HepG2 (cell line): ENCODE measurements around the gene AK8. TPM values are rescaled to one million over a fixed set of nuclear protein-coding genes. Genes with fewer than 3 reads are reported as not detected.

Experiments used
- ATAC-seq: fragments of 200-7000 bp; cut with Tn5 transposase; 3 replicates; pipeline ENCODE4 v1.9.1; 2020; ENCODE audit warnings: mild to moderate bottlenecking, moderate library complexity
- BruUV-seq: library from RNA; stranded (reverse); fragments of 400-500 nt; replicated peaks from 2 replicates; lab custom pipeline; 2021; lab: Mats Ljungman, UMichigan
- CTCF ChIA-PET: fragments of 300-600 bp; formaldehyde crosslinking; extraction: SDS; loops from one replicate; lab custom pipeline; 2021; ENCODE audit warnings: low total read pairs, inconsistent platforms, low intra/inter-chr PET ratio; lab: Yijun Ruan, JAX
- POLR2A ChIA-PET: fragments of 350-600 bp; sonication (Branson Sonifier 250); formaldehyde crosslinking; loops from one replicate; lab custom pipeline; 2020; ENCODE audit warnings: antibody characterized with exemption, inconsistent platforms; lab: Yijun Ruan, JAX
- DNase-seq: peaks from one replicate; pipeline ENCODE4 v3.0.0-alpha.2; 2015; ENCODE audit warnings: low spot score
- FAIRE-seq: peaks from 3 replicates; lab custom pipeline; 2011; peaks lifted over from hg19 to GRCh38; lab: Jason Lieb, UNC
- H2AFZ ChIP-seq: one replicate; pipeline ENCODE4 v1.6.1; 2011; ENCODE audit warnings: low read length, inconsistent platforms
- H3K27ac ChIP-seq: fragments of 300-600 bp; 3 replicates; pipeline ENCODE4 v1.8.0; 2011; ENCODE audit warnings: mixed run types, mild to moderate bottlenecking, mixed read lengths, low read length, inconsistent platforms; ENCODE audit not compliant: insufficient read depth; ENCODE audit errors: extremely low read length
- H3K27me3 ChIP-seq, 2 experiments: fragments of 200-600 bp in 1 of 2; 2 replicates in 1 of 2; 3 replicates in 1 of 2; pipeline versions ENCODE4 v1.6.0 to v1.8.0; 2011; ENCODE audit warnings: low read length in 2 of 2, mild to moderate bottlenecking in 2 of 2, moderate library complexity in 2 of 2, inconsistent platforms in 1 of 2; ENCODE audit not compliant: insufficient read depth in 2 of 2, control insufficient read depth in 1 of 2
- H3K36me3 ChIP-seq, 2 experiments: fragments of 200-600 bp in 1 of 2; replicated peaks in 1 of 2; 2 replicates in 1 of 2; 3 replicates in 1 of 2; pipeline versions ENCODE4 v1.5.1 to v1.8.0; 2011; ENCODE audit warnings: low read length in 2 of 2, inconsistent platforms in 1 of 2; ENCODE audit not compliant: insufficient read depth in 2 of 2, control insufficient read depth in 1 of 2
- H3K4me1 ChIP-seq: 2 replicates; pipeline ENCODE4 v1.5.1; 2012; ENCODE audit warnings: low read length, inconsistent platforms; ENCODE audit not compliant: insufficient read depth
- H3K4me2 ChIP-seq: 2 replicates; pipeline ENCODE4 v1.6.0; 2011; ENCODE audit warnings: low read depth, low read length, inconsistent platforms
- H3K4me3 ChIP-seq, 3 experiments: fragments of 200-600 bp in 1 of 3; sonication (generic), shearing (Covaris generic) in 1 of 3; replicated peaks in 1 of 3; 2 replicates each; pipeline ENCODE4 v1.5.1; 2011 to 2016; ENCODE audit warnings: low read length in 3 of 3, inconsistent platforms in 2 of 3, low read depth in 2 of 3, mild to moderate bottlenecking in 2 of 3, control low read depth in 1 of 3, mixed read lengths in 1 of 3; ENCODE audit not compliant: insufficient read depth in 1 of 3
- H3K79me2 ChIP-seq: one replicate; pipeline ENCODE4 v1.6.1; 2011; ENCODE audit warnings: low read length, inconsistent platforms; ENCODE audit not compliant: insufficient read depth
- H3K9ac ChIP-seq: 2 replicates; pipeline ENCODE4 v1.6.0; 2011; ENCODE audit warnings: mild to moderate bottlenecking, low read depth, low read length, inconsistent platforms; ENCODE audit not compliant: insufficient read depth
- H3K9me3 ChIP-seq: 2 replicates; pipeline ENCODE4 v1.5.1; 2012; ENCODE audit warnings: mild to moderate bottlenecking, low read length
- H4K20me1 ChIP-seq: 2 replicates; pipeline ENCODE4 v1.6.0; 2011; ENCODE audit warnings: inconsistent platforms, mild to moderate bottlenecking, low read length, moderate library complexity; ENCODE audit not compliant: insufficient read depth
- CBX5 ChIP-seq: sonication (generic); formaldehyde crosslinking; IDR thresholded peaks from 2 replicates; pipeline ENCODE4 v1.4.0; 2020; ENCODE audit warnings: missing genetic modification reagents, borderline replicate concordance
- GATAD2A ChIP-seq: IDR thresholded peaks from 2 replicates; pipeline ENCODE4 v1.6.1; 2016
- SNAPC2 ChIP-seq: sonication (generic); formaldehyde crosslinking; IDR thresholded peaks from 2 replicates; pipeline ENCODE4 v1.8.1; 2022; ENCODE audit warnings: mild to moderate bottlenecking, missing genetic modification reagents
- ZNF264 ChIP-seq: sonication (generic); formaldehyde crosslinking; IDR thresholded peaks from 2 replicates; pipeline ENCODE4 v1.4.0; 2020; ENCODE audit warnings: missing genetic modification reagents
- ZNF317 ChIP-seq: sonication (generic); formaldehyde crosslinking; IDR thresholded peaks from 2 replicates; pipeline ENCODE4 v1.5.0; 2020; ENCODE audit warnings: mild to moderate bottlenecking, missing genetic modification reagents
- ZNF33B ChIP-seq: sonication (generic); formaldehyde crosslinking; IDR thresholded peaks from 2 replicates; pipeline ENCODE4 v1.5.1; 2020; ENCODE audit warnings: mild to moderate bottlenecking, missing genetic modification reagents
- ZNF446 ChIP-seq: sonication (generic); formaldehyde crosslinking; IDR thresholded peaks from 2 replicates; pipeline ENCODE4 v1.5.0; 2020; ENCODE audit warnings: mild to moderate bottlenecking, missing genetic modification reagents
- ZNF496 ChIP-seq: sonication (generic); formaldehyde crosslinking; IDR thresholded peaks from 2 replicates; pipeline ENCODE4 v1.8.1; 2023; ENCODE audit warnings: mild to moderate bottlenecking, moderate library complexity, missing genetic modification reagents; ENCODE audit not compliant: insufficient replicate concordance
- WGBS: methylation state at CpG from one replicate; pipeline ENCODE4 v1.1.6; 2017; ENCODE audit warnings: low lambda C conversion rate; 5-methylcytosine and 5-hydroxymethylcytosine counted together
- in situ Hi-C: cut with HindIII; loops from 2 replicates; pipeline ENCODE4 v1.10.0; 2017; ENCODE audit warnings: low pct_unique_long_range_greater_than_20kb; ENCODE audit not compliant: extremely low pct_ligation_motif_present
- intact Hi-C: fragments of 100-400 bp; cut with micrococcal nuclease; formaldehyde crosslinking; loops from one replicate; pipeline ENCODE4 v1.10.0; 2022; ENCODE audit not compliant: unreplicated experiment
- polyA plus RNA-seq, 8 experiments: library from polyadenylated mRNA; depleted of rRNA in 3 of 8; stranded (reverse) in 7 of 8; unstranded in 1 of 8; fragments of >200 nt; fragmentation: Illumina TruSeq in 4 of 8; extraction: Trizol in 4 of 8; gene quantifications; 2 replicates each; pipeline versions ENCODE4 v1.2.1 to v1.2.3, GENCODE V29; 2011 to 2016; ENCODE audit warnings: low read depth in 4 of 8, missing spikeins in 1 of 8, mixed read lengths in 1 of 8; ENCODE audit not compliant: insufficient read depth in 1 of 8
- total RNA-seq, 5 experiments: library from RNA; depleted of rRNA; stranded (reverse); fragments of >200 nt; fragmentation: Illumina TruSeq; extraction: Trizol; gene quantifications; 2 replicates each; pipeline ENCODE4 v1.2.3, GENCODE V29; 2016; ENCODE audit warnings: low read depth in 1 of 5
- TF ChIP-seq, protein P1 (sequence below): fragments of 450-650 bp; IDR thresholded peaks from 2 replicates; pipeline ENCODE4 v1.6.1; 2017; ENCODE audit warnings: mild to moderate bottlenecking
- TF ChIP-seq, protein P2 (sequence below): sonication (generic); formaldehyde crosslinking; IDR thresholded peaks from 2 replicates; pipeline ENCODE4 v1.5.1; 2020; ENCODE audit warnings: missing genetic modification reagents, mild to moderate bottlenecking, borderline replicate concordance

Gene AK8
- total and polyA plus RNA-seq, 2 of the 13 experiments (the other 11 are each of a cell fraction or from before 2014, with no cell fraction given) = 0.11 TPM; not detected in 1

DNA sequence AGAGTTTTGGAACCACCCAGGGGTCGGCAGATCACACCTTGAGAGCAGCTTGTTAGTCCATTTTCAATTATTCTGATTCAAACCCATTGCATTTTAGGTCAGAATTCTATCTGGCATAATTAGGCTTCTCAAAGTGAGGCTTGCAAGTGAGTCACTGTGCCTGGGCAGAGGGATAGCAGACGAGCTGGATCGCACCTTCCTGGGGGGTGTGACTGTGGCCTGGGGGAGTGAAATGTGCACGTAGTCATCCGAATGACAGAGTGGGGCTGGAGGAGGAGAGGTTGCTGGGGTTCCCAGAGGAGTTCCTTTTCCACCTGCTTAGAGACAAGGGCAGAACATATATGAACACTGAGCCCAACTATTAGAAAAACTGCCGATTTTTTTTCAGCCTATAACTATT lies 32.3 kb upstream of the AK8 start:
- no TSS peak for BruUV-seq
- ATAC-seq = no peak
- CTCF ChIA-PET = no interaction called here
- no peak for FAIRE-seq
- no peak for TF ChIP-seq CBX5 (CRISPR knock-in tag)
- no peak for TF ChIP-seq ZNF317 (CRISPR knock-in tag)
- no peak for TF ChIP-seq GATAD2A (CRISPR knock-in tag)
- TF ChIP-seq ZNF33B (CRISPR knock-in tag) = no peak
- TF ChIP-seq ZNF264 (CRISPR knock-in tag) = no peak
- TF ChIP-seq SNAPC2 = no peak
- TF ChIP-seq, protein P1, sequence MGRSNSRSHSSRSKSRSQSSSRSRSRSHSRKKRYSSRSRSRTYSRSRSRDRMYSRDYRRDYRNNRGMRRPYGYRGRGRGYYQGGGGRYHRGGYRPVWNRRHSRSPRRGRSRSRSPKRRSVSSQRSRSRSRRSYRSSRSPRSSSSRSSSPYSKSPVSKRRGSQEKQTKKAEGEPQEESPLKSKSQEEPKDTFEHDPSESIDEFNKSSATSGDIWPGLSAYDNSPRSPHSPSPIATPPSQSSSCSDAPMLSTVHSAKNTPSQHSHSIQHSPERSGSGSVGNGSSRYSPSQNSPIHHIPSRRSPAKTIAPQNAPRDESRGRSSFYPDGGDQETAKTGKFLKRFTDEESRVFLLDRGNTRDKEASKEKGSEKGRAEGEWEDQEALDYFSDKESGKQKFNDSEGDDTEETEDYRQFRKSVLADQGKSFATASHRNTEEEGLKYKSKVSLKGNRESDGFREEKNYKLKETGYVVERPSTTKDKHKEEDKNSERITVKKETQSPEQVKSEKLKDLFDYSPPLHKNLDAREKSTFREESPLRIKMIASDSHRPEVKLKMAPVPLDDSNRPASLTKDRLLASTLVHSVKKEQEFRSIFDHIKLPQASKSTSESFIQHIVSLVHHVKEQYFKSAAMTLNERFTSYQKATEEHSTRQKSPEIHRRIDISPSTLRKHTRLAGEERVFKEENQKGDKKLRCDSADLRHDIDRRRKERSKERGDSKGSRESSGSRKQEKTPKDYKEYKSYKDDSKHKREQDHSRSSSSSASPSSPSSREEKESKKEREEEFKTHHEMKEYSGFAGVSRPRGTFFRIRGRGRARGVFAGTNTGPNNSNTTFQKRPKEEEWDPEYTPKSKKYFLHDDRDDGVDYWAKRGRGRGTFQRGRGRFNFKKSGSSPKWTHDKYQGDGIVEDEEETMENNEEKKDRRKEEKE = no peak
- TF ChIP-seq, protein P2, sequence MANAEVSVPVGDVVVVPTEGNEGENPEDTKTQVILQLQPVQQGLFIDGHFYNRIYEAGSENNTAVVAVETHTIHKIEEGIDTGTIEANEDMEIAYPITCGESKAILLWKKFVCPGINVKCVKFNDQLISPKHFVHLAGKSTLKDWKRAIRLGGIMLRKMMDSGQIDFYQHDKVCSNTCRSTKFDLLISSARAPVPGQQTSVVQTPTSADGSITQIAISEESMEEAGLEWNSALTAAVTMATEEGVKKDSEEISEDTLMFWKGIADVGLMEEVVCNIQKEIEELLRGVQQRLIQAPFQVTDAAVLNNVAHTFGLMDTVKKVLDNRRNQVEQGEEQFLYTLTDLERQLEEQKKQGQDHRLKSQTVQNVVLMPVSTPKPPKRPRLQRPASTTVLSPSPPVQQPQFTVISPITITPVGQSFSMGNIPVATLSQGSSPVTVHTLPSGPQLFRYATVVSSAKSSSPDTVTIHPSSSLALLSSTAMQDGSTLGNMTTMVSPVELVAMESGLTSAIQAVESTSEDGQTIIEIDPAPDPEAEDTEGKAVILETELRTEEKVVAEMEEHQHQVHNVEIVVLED (CRISPR knock-in tag) = no peak
- TF ChIP-seq ZNF496 (CRISPR knock-in tag) = no peak
- TF ChIP-seq ZNF446 = no peak
- TF ChIP-seq, all 625 proteins: peak for 0
- in situ Hi-C loops (no loop called here), intact Hi-C loops (no loop called here)
- WGBS = 96% methylated on average over 6 of the region's 6 CpGs
- H3K36me3 ChIP-seq = peaks cover 9 to 46% of the 10 kb centered on the region in 2 experiments
- no peak for DNase-seq
- H2AFZ ChIP-seq = no peak overlapping the region
- no peak overlapping the region for H3K9ac ChIP-seq
- H3K4me2 ChIP-seq = no peak overlapping the region
- H3K27ac ChIP-seq = no peak overlapping the region
- H4K20me1 ChIP-seq = 0 out of 2 replicates have a peak, but pooled peaks cover 4% of the 10 kb centered on the region
- no peaks in the 10 kb centered on the region for H3K27me3 ChIP-seq
- H3K4me1 ChIP-seq = no peaks in the 10 kb centered on the region
- H3K4me3 ChIP-seq = no peak overlapping the region
- H3K79me2 ChIP-seq = no peaks in the 10 kb centered on the region
- no peaks in the 10 kb centered on the region for H3K9me3 ChIP-seq
- POLR2A ChIA-PET = no interaction called here
